ENCODE results near the gene EEF1A2.

The EEF1A2 gene

DNA sequence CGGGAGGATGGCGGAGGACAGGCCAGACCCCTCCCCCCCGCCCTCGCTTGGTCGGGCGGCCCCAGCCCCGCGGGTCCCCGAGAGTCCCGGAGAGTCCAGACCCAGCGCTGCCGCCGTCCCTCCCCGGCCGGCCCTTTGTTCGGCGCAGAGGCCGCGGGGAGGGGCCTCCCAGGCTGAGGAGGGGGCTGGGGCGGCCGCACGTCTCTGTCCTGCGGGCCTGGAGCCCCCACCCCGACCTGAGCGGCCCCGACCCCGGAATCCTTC, 27.2 kb downstream of the EEF1A2 start:
- TF ChIP-seq ELF4 (IDR thresholded peaks at IDR 0.05) (no peak), SP1 (IDR thresholded peaks at IDR 0.05) (no peak), ARNT (IDR thresholded peaks at IDR 0.05) (no peak), CTBP1 (IDR thresholded peaks at IDR 0.05; ENCODE audit: borderline replicate concordance) (no peak), ZNF384 (IDR thresholded peaks at IDR 0.05) (no peak), BHLHE40 (IDR thresholded peaks at IDR 0.05; ENCODE audit: borderline replicate concordance) (no peak), NFRKB (IDR thresholded peaks at IDR 0.05) (no peak), HDGF (IDR thresholded peaks at IDR 0.05; ENCODE audit: borderline replicate concordance) (no peak), TARDBP (IDR thresholded peaks at IDR 0.05) (no peak), FOXK2 (IDR thresholded peaks at IDR 0.05) (no peak), SUZ12 (IDR thresholded peaks at IDR 0.05) (no peak), FOXA1 (IDR thresholded peaks at IDR 0.05) (no peak), FOXM1 (IDR thresholded peaks at IDR 0.05; ENCODE audit: borderline replicate concordance) (no peak), LEF1 (IDR thresholded peaks at IDR 0.05; ENCODE audit: borderline replicate concordance) (no peak), L3MBTL2 (conservative IDR thresholded peaks at IDR 0.05) (no peak)
- TF ChIP-seq, protein P1, sequence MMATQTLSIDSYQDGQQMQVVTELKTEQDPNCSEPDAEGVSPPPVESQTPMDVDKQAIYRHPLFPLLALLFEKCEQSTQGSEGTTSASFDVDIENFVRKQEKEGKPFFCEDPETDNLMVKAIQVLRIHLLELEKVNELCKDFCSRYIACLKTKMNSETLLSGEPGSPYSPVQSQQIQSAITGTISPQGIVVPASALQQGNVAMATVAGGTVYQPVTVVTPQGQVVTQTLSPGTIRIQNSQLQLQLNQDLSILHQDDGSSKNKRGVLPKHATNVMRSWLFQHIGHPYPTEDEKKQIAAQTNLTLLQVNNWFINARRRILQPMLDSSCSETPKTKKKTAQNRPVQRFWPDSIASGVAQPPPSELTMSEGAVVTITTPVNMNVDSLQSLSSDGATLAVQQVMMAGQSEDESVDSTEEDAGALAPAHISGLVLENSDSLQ (IDR thresholded peaks at IDR 0.05) = no peak
- CTCF ChIA-PET = no interaction called here
- DNase-seq (ENCODE audit: extremely low spot score) = no peak
- POLR2A ChIA-PET = no interaction called here

DNA sequence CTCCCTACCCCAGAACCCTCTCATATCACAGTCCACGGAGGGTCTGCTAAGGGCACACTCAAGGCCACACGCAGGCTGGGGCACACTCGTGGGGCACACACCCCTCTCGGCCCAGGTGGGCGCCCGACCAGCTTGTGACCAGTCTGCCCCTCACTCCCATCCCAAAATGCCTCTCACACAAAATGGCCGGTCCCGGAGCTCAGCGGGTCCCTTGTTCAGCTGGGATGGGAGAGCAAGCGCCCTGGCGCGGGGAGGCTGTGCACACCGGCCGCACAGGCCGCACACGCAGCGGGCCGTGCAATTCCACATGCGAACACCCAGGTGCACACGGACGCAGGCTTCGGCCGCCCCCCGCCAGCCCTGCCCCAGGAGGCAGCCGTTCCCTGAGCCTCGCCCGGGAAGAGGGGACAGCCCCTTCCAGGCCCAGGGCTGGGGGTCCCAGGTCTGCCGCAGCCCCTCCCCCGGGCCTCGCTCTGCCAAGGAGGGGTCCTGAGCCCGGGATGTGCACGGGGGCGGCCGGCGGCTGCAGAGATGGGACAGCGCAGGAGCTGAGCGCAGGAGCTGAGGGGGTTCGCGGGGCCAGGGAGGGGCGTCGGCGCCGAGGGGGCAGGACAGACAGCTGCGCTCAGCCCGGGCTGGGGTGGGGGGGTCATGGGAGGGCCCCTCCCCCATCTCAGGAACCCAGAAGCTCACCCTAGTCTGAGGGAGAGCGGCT, 27.7 kb downstream of the EEF1A2 start:
- ChIA-PET POLR2A (no interaction called here), CTCF (interaction anchor here (1.8 kb wide), 1 partner anchor 26 kb away, joined by 5 read pairs; no protein-coding TSS in a partner anchor)
- DNase-seq (ENCODE audit: extremely low spot score) = no peak
- TF ChIP-seq FOXA1 (IDR thresholded peaks at IDR 0.05) = no peak
- TF ChIP-seq LEF1 (IDR thresholded peaks at IDR 0.05; ENCODE audit: borderline replicate concordance) = no peak
- no peak for TF ChIP-seq SUZ12 (IDR thresholded peaks at IDR 0.05)
- TF ChIP-seq ELF4 (IDR thresholded peaks at IDR 0.05) = no peak
- no peak for TF ChIP-seq ARNT (IDR thresholded peaks at IDR 0.05)
- TF ChIP-seq, protein P1 (IDR thresholded peaks at IDR 0.05) = no peak
- no peak for TF ChIP-seq BHLHE40 (IDR thresholded peaks at IDR 0.05; ENCODE audit: borderline replicate concordance)
- TF ChIP-seq NFRKB (IDR thresholded peaks at IDR 0.05) = no peak
- no peak for TF ChIP-seq FOXK2 (IDR thresholded peaks at IDR 0.05)

DNA sequence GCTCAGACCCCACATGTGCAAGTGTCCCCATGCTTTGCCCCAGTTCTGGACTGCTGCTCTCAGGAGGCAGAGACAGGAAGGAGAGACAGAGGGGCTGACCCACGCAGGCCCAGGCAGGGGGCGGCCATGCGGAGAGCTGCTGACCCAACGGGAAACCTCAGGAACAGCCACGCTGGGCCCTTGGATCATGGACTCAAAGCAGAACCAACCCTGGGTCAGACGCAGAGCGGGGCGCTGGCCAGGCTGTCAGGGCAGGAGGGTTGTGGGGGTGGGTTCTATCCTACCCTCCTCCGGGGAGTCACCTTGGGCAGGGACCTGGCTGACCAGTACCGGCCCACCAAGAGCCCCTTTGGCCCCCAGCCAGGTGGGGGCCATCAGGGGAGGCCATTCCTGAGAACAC, 28.5 kb downstream of the EEF1A2 start:
- ChIA-PET POLR2A (no interaction called here), CTCF (interaction anchor here (1.8 kb wide), 1 partner anchor 26 kb away, joined by 5 read pairs; no protein-coding TSS in a partner anchor)
- no peak for DNase-seq (ENCODE audit: extremely low spot score)
- TF ChIP-seq CTBP1 (IDR thresholded peaks at IDR 0.05; ENCODE audit: borderline replicate concordance) = no peak
- TF ChIP-seq ZNF384 (IDR thresholded peaks at IDR 0.05) = no peak
- no peak for TF ChIP-seq FOXM1 (IDR thresholded peaks at IDR 0.05; ENCODE audit: borderline replicate concordance)
- no peak for TF ChIP-seq LEF1 (IDR thresholded peaks at IDR 0.05; ENCODE audit: borderline replicate concordance)
- TF ChIP-seq SP1 (IDR thresholded peaks at IDR 0.05) = no peak
- TF ChIP-seq ARNT (IDR thresholded peaks at IDR 0.05) = no peak
- TF ChIP-seq SUZ12 (IDR thresholded peaks at IDR 0.05) = no peak
- no peak for TF ChIP-seq FOXA1 (IDR thresholded peaks at IDR 0.05)
- TF ChIP-seq ELF4 (IDR thresholded peaks at IDR 0.05) = no peak
- no peak for TF ChIP-seq HDGF (IDR thresholded peaks at IDR 0.05; ENCODE audit: borderline replicate concordance)
- TF ChIP-seq, protein P1 (IDR thresholded peaks at IDR 0.05) = no peak
- no peak for TF ChIP-seq FOXK2 (IDR thresholded peaks at IDR 0.05)
- no peak for TF ChIP-seq TARDBP (IDR thresholded peaks at IDR 0.05)
- TF ChIP-seq BHLHE40 (IDR thresholded peaks at IDR 0.05; ENCODE audit: borderline replicate concordance) = no peak
- TF ChIP-seq L3MBTL2 (conservative IDR thresholded peaks at IDR 0.05) = no peak

DNA sequence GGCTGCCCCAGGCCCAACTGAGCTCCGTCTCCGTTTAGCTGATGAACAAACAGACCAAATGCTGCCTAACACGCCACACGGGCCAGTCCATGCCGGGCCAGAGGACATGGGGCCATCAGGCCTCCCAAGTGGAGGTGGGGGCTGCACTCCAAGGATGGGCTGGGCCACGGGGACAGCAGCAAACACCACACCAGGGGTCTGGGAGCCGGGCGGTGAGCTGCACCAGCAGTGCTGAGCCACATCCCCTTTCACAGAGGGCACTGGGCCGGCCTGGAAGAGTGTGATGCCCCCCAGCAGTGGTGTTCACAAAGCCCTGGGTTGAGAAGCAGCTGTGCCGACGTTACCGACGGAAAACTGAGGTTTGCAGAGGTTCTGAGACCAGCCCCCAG, 29.2 kb downstream of the EEF1A2 start:
- POLR2A ChIA-PET = no interaction called here
- CTCF ChIA-PET = interaction anchor here (1.8 kb wide), 1 partner anchor 27 kb away, joined by 5 read pairs; no protein-coding TSS in a partner anchor
- DNase-seq (ENCODE audit: extremely low spot score) = no peak
- no peak for TF ChIP-seq FOXK2 (IDR thresholded peaks at IDR 0.05)
- TF ChIP-seq TARDBP (IDR thresholded peaks at IDR 0.05) = no peak
- no peak for TF ChIP-seq SP1 (IDR thresholded peaks at IDR 0.05)
- TF ChIP-seq SUZ12 (IDR thresholded peaks at IDR 0.05) = no peak
- TF ChIP-seq LEF1 (IDR thresholded peaks at IDR 0.05; ENCODE audit: borderline replicate concordance) = no peak

DNA sequence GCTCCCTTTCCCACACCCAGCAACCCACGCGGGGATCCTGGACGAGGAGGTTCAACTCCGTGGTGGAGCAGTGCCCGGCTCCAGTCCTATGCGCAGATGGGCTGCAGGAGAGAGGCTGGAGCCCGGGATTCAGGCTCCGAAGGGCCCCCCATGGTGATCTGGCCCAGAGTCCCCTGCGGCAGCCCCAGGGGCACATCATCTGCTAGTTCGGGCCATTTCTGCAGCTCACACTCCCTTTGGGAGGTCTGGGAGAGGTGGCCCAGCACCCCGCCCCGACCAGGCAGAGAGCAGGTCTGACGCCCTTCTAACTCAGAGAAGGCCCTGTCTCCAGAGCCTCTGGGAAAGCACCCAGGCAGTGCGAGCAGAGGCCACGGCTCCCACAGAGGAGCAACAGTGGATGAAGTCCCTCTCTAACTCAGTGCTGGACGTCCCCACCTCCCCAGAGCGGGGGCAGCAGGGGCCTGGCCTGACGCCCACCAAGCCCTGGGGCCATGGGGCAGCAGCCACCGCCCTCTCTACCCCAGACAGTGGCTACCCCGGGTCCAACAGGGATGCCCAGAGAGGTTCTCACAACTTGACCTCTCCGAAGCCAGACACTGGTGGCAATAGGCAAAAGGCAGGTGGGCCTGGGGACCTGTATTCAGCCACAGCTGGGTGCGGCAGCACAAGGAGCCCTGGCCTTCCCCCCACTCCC, 29.7 kb downstream of the EEF1A2 start:
- POLR2A ChIA-PET = interaction anchor here (0.9 kb wide), 1 partner anchor 52 kb away, joined by 4 read pairs; the partner anchor contains the start of gene PPDPF
- DNase-seq (ENCODE audit: extremely low spot score) = no peak
- TF ChIP-seq L3MBTL2 (conservative IDR thresholded peaks at IDR 0.05) = no peak
- TF ChIP-seq FOXA1 (IDR thresholded peaks at IDR 0.05) = no peak
- no peak for TF ChIP-seq TARDBP (IDR thresholded peaks at IDR 0.05)
- TF ChIP-seq LEF1 (IDR thresholded peaks at IDR 0.05; ENCODE audit: borderline replicate concordance) = no peak
- TF ChIP-seq ARNT (IDR thresholded peaks at IDR 0.05) = no peak
- TF ChIP-seq SUZ12 (IDR thresholded peaks at IDR 0.05) = no peak
- no peak for TF ChIP-seq HDGF (IDR thresholded peaks at IDR 0.05; ENCODE audit: borderline replicate concordance)
- no peak for TF ChIP-seq NFRKB (IDR thresholded peaks at IDR 0.05)
- no peak for TF ChIP-seq CTBP1 (IDR thresholded peaks at IDR 0.05; ENCODE audit: borderline replicate concordance)
- TF ChIP-seq BHLHE40 (IDR thresholded peaks at IDR 0.05; ENCODE audit: borderline replicate concordance) = no peak
- no peak for TF ChIP-seq FOXK2 (IDR thresholded peaks at IDR 0.05)
- TF ChIP-seq, protein P1 (IDR thresholded peaks at IDR 0.05) = no peak
- TF ChIP-seq ELF4 (IDR thresholded peaks at IDR 0.05) = no peak
- no peak for TF ChIP-seq FOXM1 (IDR thresholded peaks at IDR 0.05; ENCODE audit: borderline replicate concordance)
- no peak for TF ChIP-seq SP1 (IDR thresholded peaks at IDR 0.05)
- CTCF ChIA-PET = no interaction called here

All from HEK293T (cell line).